DMS153 (cell line): Measurements from ENCODE around the gene APPBP2.
A peak's percentile ranks its signal among the peaks of the same experiment; 100 is the strongest.
"Not testable (repeated sequence)": the region's sequence is repeated elsewhere in the genome, so short reads cannot be mapped to it uniquely, and the experiment has no call there.

Experiments used
- DNase-seq: peaks from one replicate; lab custom pipeline; 2025; lab: John Stamatoyannopoulos, UW

Gene APPBP2, protein sequence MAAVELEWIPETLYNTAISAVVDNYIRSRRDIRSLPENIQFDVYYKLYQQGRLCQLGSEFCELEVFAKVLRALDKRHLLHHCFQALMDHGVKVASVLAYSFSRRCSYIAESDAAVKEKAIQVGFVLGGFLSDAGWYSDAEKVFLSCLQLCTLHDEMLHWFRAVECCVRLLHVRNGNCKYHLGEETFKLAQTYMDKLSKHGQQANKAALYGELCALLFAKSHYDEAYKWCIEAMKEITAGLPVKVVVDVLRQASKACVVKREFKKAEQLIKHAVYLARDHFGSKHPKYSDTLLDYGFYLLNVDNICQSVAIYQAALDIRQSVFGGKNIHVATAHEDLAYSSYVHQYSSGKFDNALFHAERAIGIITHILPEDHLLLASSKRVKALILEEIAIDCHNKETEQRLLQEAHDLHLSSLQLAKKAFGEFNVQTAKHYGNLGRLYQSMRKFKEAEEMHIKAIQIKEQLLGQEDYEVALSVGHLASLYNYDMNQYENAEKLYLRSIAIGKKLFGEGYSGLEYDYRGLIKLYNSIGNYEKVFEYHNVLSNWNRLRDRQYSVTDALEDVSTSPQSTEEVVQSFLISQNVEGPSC

DNA sequence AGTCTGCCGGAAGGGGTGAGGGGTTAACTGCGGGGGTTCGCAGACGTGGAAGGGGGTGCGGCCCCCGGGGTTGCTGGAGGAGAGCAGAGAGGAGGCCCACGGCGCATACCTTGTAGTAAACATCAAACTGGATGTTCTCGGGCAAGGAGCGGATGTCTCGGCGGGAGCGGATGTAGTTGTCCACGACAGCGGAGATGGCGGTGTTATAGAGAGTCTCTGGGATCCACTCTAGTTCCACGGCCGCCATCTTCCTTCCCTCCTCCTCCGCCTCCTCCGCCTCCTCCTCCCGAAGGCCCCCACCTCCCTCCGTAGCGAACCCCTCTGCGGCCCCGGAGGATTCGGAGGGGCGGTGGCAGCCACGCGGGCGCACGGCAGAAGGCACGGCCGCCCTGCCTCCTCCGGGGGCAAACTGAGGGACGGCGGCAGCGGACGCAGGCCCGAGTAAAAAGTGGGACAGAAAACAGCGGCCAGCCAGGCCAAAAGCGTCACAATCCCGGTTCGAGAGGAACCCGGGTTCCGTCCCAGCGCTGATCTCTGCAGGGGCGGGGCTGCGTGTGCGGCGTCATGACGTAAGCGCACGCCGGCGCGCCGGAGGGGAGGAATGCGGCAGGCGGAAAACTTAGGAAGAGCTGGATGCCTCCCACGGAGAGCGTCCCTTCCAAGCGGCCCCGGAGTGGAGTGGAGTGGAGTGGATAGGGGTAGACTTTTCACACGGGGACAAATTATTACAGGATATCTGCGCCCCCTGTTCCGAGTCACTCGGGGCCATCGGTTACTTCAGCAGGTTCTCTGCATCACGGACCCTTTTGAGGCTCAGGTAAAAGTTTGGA is at the start of gene APPBP2:
Gene APPBP2 (minus strand): TSS at position 558 of the 830 bp plus-strand sequence. CDS start 311 bp downstream, at position 247.
- DNase-seq: peak; percentile 51

DNA sequence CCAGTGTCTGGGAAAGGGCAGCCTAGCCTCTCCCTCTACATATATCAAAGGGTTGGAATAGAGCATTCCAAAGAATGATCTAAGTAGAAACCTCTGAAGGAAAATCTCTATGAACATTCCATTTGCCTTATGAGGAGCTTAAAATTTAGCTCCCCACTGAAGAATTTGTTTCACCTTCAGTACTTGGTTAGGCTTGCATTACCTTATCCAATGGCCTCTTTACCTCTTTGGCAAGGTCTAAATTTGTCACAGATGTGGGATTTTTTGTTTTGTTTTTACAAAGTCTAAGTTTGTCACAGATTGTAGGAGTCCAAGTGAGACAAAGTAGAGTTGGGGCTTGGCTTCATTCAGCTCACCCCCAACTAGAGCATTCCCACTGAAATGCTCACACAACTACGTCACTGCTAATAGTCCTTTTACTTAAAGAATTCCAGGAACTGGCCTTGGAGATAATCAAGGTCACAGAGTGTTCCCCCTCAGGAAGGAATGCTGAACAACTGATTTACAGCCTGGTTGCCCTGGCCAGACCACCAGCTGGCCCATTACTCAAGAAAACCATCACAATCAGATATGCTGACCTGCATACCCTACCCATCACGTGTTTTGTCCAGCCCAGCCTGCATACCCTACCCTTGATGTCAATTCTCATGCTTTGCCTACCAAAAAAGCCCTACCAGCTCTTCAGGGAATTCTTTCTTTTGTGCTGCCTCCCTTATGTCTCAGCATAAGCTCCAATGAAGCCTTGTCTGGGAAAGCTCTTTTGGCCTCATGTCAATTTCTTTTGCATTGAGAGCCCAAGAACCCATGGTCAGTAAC is 47.4 kb upstream of the APPBP2 start:
- DNase-seq: no peak

DNA sequence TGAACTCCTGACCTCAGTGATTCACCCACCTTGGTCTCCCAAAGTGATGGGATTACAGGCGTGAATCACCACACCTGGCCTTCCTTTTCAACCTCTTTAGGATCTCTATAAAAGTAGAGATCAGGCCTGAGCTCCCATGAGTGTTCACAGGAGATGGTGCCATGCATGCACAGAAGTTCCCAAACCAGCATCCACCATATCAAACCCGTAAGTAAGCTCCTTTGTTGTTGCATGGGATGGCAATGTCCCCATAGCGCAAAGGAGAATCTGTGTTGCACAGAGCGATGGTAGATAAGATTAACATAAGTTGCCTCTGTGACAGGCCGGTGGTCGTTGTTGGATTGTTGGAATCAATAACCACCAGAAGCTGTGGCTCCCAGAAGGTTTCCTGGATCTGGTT is 39.2 kb upstream of the APPBP2 start:
- no peak for DNase-seq

DNA sequence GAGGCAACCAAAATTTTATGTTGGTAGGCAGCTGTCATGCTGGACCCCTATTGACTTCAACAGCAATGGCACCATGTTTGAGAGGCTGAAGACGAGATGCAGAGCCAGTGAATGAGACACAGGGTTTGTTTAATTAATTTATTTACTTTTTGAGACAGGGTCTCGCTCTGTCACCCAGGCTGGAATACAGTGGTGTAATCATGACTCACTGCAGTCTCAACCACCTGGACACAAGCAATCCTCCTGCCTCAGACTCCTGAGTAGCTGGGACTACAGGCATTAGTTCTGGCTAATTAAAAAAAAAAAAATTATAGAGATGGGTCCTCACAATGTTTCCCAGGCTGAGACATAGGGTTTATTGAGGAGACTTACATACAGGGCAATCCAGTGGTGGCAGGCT is 37.7 kb upstream of the APPBP2 start:
- no peak for DNase-seq

DNA sequence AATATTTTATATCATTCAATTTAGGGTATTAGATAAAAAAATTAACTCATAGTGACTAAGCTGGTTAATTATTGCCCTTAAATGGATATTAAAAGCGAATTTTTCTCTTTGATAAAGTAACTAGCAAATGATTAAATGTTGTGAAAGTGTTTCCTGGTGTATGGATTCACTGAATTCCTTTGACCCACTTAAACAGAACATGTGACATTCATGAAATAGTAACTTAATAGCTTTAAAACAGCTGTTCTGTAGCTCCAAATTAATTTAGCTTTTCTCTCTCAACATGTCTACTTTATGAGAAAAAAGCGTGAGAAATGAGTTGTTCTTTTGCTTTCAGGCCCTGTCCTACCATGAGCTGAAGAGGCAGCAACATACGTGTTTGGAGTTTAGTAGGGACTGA is 36.4 kb upstream of the APPBP2 start:
- no peak for DNase-seq

DNA sequence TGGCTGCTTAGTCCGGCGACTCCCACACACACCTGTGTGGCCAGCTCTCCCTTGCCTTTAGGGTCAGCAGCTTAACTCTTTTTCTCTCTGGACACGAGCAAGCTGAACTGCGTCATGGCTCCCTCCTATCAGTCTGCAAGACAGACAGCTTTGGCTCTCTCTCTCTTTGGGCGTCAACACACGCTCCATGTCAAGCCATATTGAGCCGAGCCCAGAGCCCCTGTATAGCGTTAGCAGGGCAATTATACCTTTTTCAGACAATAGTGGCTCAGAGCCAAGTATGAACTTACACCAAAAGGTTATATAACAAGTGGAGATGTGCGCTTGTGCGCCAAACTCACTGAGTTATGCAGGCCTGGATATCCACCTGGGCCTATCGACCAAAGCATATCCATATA is 34.8 kb upstream of the APPBP2 start:
- DNase-seq: no peak

DNA sequence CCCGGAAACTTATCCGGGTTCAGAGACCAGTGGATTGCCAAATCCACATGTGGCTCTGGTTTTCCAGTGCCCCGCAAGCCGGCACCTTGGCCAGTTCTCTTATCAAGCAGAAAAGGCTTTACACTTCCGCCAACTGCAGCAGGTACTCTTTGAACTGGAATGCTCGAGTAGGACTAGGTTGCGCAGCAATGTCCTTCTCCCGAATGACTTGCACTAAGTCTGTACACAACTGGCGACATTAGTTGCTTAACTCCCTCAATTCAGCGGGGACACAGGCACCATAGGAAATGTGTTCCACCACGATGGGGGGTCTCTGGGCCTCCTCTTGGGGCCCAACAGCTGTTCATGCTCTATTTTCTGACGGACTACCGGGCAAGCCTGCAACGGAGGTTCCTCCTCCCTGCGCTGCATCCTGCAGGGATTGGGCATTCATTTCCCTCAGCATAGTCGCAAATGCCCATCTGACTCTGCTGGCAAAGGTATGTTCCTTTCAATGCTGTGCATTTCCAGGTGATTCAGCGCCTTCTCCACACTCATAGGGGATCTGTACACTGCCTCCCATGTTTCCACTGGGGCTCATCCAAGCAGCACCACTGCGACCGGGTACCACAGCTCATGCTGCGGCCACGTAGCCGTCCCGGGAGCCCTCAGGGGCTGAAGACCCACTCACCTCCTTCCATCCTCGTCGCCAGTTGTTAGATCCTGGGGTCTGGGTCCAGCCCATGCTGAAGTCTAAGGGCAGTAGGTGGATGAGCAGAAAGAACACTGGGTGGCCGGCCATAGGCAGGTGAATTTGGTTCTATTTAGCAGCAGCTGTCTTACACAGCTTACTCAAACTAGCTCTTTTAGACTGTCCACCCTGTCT is 34.2 kb upstream of the APPBP2 start:
- no peak for DNase-seq

DNA sequence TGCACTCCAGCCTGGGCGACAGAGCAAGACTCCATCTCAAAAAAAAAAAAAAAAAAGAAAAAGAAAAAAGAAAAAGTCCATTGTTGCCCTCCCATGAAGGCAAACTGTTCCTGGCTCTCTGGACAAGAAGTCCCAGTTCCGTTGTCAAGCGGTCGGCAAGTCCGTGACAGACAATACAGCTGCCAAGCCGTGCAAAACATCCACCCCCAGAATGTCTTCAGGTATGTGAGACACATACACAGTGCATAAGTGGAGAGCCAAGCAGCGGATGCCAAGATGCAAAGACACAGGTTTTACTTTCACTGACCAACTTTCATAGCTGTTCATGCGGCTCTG is 33.6 kb upstream of the APPBP2 start:
- no peak for DNase-seq

DNA sequence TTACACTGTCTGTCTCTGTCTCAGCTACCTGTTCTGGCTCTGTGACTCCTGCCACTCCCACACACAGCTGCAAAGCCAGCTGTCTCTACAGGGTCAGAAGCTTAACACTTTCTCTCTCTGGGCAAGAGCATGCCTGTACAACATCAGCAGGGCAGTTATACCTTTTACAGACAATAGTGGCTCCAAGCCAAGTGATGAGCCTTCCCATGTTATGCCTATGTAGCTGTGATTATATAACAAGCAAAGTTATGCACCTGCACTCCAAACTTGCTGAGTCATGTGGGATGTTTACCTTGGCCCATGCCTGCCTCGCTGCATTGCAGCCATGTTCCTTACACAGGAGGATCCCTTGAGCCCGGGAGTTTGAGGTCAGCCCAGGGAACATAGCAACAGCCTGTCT is 31.8 kb upstream of the APPBP2 start:
- no peak for DNase-seq

DNA sequence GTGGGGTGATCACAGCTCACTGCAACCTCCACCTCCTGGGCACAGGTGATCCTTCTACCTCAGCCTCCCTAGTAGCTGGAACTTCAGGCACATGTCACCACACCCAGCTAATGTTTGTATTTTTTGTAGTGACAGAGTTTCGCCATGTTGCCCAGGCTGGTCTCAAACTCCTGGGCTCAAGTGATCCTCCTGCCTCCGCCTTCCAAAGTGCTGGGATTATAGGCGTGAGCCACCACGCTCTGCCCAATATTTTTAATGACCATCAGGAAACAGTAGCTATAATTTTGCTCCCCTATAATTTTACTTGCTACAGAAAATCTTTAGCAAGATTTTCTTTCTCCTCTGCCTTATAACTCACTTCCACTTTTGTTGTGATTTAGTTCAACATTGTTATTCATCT is 29.7 kb upstream of the APPBP2 start:
- DNase-seq: no peak

DNA sequence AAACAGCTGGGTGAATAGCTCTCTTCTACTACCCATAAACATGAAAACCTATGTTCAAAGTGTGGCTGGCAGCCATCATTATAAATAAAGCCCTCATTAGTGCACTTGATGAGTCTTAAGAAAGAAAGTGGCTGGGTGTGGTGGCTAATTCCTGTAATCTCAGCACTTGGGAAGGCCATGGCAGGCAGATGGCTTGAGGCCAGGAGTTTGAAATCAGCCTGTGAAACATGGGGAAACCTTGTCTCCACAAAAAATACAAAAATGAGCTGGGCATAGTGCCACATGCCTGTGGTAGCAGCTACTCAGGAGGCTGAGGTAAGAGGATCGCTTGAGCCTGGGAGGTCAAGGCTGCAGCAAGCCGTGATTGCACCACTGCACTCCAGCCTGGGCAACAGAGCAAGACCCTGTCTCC is 28.3 kb upstream of the APPBP2 start:
- DNase-seq: no peak

DNA sequence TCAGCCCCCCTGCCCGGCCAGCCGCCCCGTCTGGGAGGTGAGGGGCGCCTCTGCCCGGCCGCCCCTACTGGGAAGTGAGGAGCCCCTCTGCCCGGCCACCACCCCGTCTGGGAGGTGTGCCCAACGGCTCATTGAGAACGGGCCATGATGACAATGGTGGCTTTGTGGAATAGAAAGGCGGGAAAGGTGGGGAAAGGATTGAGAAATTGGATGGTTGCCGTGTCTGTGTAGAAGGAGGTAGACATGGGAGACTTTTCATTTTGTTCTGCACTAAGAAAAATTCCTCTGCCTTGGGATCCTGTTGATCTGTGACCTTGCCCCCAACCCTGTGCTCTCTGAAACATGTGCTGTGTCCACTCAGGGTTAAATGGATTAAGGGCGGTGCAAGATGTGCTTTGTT is 26.2 kb upstream of the APPBP2 start:
- DNase-seq: not testable (repeated sequence)

DNA sequence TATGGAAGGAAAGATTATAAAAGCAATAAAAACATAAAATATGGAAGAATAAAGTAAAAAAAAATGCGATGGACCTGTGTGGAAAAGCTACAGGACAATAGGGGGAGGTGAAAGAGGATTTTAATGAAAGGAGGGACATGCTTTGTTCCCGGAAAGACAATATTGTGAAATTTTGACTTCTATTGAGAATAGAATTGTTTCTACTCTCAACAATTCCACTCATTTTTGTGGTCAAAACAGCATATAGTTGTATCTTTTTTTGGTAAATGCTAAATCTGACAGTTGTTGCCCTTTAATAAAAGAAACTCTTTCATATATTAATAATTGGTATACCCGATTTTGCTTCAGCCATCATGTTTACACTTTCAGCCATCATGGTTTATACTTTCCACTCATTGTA is 22.9 kb upstream of the APPBP2 start:
- DNase-seq: no peak

DNA sequence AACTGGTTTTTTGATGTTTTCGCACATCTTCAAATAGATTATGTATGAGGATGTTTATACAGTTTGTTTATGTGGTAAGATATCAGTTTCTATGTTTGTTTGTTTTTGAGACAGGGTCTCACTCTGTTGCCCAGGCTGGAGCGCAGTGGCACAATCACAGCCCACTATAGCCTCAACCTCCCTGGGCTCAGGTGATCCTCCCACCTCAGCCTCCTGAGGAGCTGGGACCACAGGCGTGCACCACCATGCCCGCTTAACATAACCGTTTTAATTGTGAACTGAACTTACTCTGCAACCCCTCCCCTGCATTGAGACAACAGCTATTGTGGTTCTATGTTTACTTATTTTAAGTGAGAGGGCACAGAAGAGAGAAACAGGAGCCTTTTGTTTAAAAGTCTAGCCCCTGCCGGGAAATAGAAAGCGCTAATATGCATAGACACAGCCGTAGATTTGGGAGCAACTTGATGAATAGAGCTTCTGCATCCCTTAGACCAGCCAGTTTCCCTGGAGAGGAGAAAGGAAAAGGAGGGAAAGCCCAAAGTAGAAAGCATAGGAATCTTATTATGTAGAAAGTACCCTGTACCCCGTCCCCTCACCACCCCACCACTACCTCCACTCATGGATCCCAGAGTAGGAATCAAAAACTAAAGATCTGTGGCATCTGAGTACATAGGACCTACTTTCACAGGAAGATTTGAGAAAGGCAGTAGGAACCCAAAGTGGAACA is 19.6 kb upstream of the APPBP2 start:
- DNase-seq: no peak

DNA sequence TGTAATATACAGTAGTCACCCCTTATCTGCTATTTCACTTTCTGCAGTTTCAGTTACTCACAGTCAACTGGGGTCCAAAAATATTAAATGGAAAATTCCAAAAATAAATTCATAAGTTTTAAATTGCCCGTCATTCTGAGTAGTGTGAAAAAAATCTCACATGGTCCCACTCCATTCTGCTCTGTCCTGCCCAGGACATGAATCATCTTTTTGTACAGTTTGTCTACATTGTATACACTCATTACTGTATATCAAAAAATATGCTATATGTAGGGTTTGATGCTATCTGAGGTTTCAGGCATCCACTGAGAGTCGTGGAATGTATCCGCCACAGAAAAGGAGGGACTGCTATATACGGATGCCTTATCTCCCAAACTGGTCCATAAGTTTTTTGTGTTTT is 16.0 kb upstream of the APPBP2 start:
- DNase-seq: no peak

DNA sequence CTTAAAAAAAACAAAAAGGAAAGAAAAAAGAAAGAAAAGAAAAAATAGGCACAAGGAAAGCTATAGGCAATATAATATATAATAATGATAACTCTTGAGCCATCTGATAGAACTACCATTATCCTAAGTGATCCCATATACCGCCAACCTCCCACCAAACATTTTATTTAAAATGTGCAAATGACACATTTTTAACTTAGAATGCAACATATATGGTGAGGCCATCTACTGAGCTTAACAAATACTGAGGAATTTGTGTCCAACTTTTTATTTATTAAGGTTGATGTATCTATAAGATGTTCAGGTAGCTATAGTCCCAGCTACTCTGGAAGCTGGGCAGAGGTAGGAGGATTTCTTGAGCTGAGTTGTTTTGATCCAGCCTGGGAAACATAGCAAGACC is 14.4 kb upstream of the APPBP2 start:
- DNase-seq: no peak

DNA sequence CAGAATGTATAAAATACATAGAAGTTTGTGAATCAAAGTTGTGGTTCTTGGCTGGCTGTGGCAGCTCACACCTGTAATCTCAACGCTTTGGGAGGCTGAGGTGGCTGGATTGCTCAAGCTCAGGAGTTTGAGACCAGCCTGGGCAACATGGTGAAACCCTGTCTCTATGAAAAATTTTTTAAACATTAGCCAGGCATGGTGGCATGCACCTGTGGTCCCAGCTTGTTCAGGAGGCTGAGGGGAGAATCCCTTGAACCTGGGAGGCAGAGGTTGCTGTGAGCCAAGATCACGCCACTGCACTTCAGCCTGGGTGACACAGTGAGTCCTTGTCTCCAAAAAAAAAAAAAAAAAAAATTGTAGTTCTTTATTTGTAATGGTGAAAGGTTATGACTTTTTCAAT is 13.8 kb upstream of the APPBP2 start:
- DNase-seq: no peak

DNA sequence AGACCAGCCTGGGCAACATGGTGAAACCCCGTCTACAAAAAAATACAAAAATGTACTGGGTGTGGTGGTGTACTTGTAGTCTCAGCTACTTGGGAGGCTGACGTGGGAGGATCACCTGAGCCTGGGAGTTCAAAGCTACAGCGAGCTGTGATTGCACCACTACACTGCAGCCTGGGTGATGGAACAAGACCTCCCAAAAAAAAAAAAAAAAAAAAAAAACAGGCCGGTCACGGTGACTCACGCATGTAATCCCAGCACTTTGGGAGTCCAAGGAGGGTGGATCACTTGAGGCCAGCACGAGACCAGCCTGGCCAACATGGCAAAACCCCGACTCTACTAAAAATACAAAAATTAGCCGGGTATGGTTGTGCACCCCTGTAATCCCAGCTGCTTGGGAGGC is 12.7 kb upstream of the APPBP2 start:
- DNase-seq: no peak

DNA sequence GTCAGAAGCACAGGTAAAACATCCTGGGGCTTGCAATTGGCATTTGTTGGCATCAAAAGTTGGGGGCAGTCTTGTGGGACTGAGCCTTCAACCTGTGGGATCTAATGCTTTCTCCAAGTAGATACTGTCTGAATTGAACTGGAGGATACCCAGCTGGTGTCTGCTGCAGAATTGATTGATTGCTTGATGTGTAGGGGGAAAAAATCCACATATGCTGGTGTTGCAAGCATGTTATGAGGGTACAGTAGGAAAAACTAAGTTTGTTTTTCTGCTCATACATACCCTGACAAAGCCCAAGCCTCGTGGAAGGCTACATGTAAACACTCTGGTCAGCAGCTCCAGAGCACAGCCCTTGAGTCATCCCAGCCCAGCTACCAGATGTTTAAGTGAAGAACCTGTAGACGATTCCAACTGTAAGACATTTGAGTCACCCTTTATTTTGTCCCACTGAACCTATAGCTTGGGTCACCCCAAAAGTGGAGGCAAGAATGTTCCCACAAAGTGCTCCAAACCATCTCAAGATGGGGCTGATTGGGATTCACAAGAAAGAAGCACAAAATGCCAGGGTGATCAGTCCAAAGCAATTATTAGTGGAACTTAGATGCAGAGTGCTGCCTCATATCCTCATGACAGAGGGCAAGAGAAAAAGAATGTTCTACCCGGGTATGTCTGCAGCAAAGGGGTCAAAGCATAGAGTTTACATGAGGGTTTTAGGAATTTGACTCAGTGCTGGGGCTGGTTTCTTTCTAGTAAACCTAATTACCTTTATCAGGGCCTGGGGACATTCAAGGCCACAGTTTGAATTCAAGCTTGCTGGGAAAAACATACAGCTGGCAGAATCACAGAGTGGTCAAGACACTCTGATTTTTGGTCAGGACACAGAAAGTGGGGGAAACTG is 9.6 kb upstream of the APPBP2 start:
- no peak for DNase-seq
